Subcutaneous adipose tissue (tissue), 4 donors: ENCODE results near the gene PTDSS2. TPM values are rescaled to one million over a fixed set of nuclear protein-coding genes. Genes with fewer than 3 reads are reported as not detected.

ENCODE experiments used
- CTCF ChIP-seq: fragments of 450-650 bp; IDR thresholded peaks from one replicate; pipeline ENCODE4 v1.5.1; 2016; ENCODE audit warnings: low read depth, mild to moderate bottlenecking, control low read depth, antibody characterized with exemption, moderate library complexity
- total RNA-seq, 4 donors: library from RNA; depleted of rRNA; stranded (reverse); fragments of >200 nt; gene quantifications; one replicate each; pipeline ENCODE4 v1.1.0, GENCODE V29; 2016

The PTDSS2 gene
- total RNA-seq, 4 donors from 2014 or later: 19.1 to 77.6 (median 26.2) TPM

GRCh38 chr11:406796-407650 is 43.1 kb upstream of the PTDSS2 start:
- TF ChIP-seq CTCF: no peak

GRCh38 chr11:407651-408123 is 42.4 kb upstream of the PTDSS2 start:
- no peak for TF ChIP-seq CTCF

- no peak for TF ChIP-seq CTCF
Observed at GRCh38 chr11:408154-409007, 41.7 kb upstream of the PTDSS2 start.

GRCh38 chr11:409008-409599 is 41.0 kb upstream of the PTDSS2 start:
- TF ChIP-seq CTCF: no peak

- no peak for TF ChIP-seq CTCF
Observed at GRCh38 chr11:409600-410483, 40.2 kb upstream of the PTDSS2 start.

GRCh38 chr11:412641-413119 is 37.4 kb upstream of the PTDSS2 start:
- no peak for TF ChIP-seq CTCF
